SK-N-SH (cell line): ENCODE measurements around the gene ABCA10.

ENCODE experiments used
- CHD2 ChIP-seq: fragments of 150-350 bp; IDR thresholded peaks from 2 replicates; pipeline ENCODE4 v1.6.1; 2018; ENCODE audit warnings: low read length; ENCODE audit not compliant: partially characterized antibody
- FOSL2 ChIP-seq: IDR thresholded peaks from 2 replicates; pipeline ENCODE4 v1.4.0; 2012; ENCODE audit warnings: low read depth, mild to moderate bottlenecking, moderate library complexity, borderline replicate concordance
- FOXJ3 ChIP-seq: sonication (generic); formaldehyde crosslinking; IDR thresholded peaks from 2 replicates; pipeline ENCODE4 v1.5.1; 2020; ENCODE audit warnings: mild to moderate bottlenecking, missing genetic modification reagents
- NFIC ChIP-seq: IDR thresholded peaks from 2 replicates; pipeline ENCODE4 v1.4.0; 2012; ENCODE audit warnings: borderline replicate concordance
- NRF1 ChIP-seq: IDR thresholded peaks from 2 replicates; pipeline ENCODE4 v1.6.1; 2012; ENCODE audit warnings: low read depth, mild to moderate bottlenecking, low read length
- POLR2AphosphoS5 ChIP-seq: IDR thresholded peaks from 2 replicates; pipeline ENCODE4 v1.6.1; 2012; ENCODE audit warnings: low read depth, low read length
- RAD21 ChIP-seq: IDR thresholded peaks from 2 replicates; pipeline ENCODE4 v1.6.1; 2012; ENCODE audit warnings: mild to moderate bottlenecking, low read length
- SIN3A ChIP-seq: IDR thresholded peaks from 2 replicates; pipeline ENCODE4 v1.6.1; 2012; ENCODE audit warnings: low read depth, mild to moderate bottlenecking, low read length, moderate library complexity, borderline replicate concordance
- TAF1 ChIP-seq: IDR thresholded peaks from 2 replicates; pipeline ENCODE4 v1.6.1; 2012; ENCODE audit warnings: low read depth, mild to moderate bottlenecking, low read length, moderate library complexity, borderline replicate concordance
- TEAD4 ChIP-seq: IDR thresholded peaks from 2 replicates; pipeline ENCODE4 v1.4.0; 2012; ENCODE audit warnings: mild to moderate bottlenecking, borderline replicate concordance; ENCODE audit not compliant: insufficient read depth
- TF ChIP-seq, protein P1 (sequence below): fragments of 200-600 bp; sonication (generic); IDR thresholded peaks from 2 replicates; pipeline ENCODE4 v1.6.1; 2017; ENCODE audit warnings: antibody characterized with exemption, mild to moderate bottlenecking, moderate library complexity

DNA sequence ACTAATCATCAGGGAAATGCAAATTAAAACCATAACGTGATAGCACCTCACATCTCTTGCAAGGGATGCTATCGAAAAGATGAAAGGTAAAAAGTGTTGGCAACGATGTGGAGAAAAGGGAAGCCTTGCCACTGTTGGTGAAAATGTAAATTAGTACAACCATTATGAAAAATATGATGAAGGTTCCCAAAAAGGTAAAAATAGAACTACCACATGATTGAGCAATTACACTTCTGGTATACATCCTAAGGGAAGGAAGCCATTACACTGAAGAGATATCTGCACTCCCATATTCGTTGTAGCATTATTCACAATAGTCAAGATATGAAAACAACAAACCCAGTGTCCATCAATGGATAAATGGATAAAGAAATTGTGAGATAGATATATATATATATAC is 21.5 kb downstream of the ABCA10 start:
- TF ChIP-seq, protein P1, sequence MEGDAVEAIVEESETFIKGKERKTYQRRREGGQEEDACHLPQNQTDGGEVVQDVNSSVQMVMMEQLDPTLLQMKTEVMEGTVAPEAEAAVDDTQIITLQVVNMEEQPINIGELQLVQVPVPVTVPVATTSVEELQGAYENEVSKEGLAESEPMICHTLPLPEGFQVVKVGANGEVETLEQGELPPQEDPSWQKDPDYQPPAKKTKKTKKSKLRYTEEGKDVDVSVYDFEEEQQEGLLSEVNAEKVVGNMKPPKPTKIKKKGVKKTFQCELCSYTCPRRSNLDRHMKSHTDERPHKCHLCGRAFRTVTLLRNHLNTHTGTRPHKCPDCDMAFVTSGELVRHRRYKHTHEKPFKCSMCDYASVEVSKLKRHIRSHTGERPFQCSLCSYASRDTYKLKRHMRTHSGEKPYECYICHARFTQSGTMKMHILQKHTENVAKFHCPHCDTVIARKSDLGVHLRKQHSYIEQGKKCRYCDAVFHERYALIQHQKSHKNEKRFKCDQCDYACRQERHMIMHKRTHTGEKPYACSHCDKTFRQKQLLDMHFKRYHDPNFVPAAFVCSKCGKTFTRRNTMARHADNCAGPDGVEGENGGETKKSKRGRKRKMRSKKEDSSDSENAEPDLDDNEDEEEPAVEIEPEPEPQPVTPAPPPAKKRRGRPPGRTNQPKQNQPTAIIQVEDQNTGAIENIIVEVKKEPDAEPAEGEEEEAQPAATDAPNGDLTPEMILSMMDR, result no peak
- TF ChIP-seq RAD21 (no peak), NFIC (no peak), CHD2 (no peak), TEAD4 (no peak), SIN3A (no peak), FOSL2 (no peak), NRF1 (no peak), POLR2AphosphoS5 (no peak), TAF1 (no peak), FOXJ3 (CRISPR knock-in tag) (no peak)
